Measurements from ENCODE around the gene ANO1. TPM values are rescaled to one million over a fixed set of nuclear protein-coding genes. Genes with fewer than 3 reads are reported as not detected.

ANO1 gene
- total RNA-seq, 6 experiments from 2014 or later: 32.1 to 292 (median 78.0) TPM

DNA sequence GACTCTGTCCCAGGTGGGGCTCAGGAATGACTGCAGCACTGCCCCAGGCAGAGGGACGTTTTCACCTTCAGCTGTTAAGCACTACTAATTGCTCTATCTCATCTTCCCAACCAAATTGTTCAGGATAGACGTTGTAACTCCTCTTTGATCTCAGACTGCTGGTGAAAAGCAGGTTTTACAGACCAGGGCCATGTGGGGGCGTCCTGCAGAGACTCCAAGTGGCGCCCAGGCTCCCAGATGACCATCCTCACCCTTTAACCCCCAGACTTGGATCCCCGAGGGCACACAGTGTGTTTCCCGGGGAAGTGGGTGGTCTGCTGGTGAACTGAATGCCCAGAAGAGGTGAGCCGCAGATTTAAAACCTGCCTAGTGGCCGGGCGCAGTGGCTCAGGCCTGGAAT lies 148.8 kb downstream of the ANO1 start:
- H3K27ac ChIP-seq: no peak overlapping the region
- ATAC-seq: no peak
- 0% methylated on average over 1 of the region's 9 CpGs for WGBS (ENCODE audit: insufficient coverage, low coverage, low lambda C conversion rate, missing lambda C conversion rate)

DNA sequence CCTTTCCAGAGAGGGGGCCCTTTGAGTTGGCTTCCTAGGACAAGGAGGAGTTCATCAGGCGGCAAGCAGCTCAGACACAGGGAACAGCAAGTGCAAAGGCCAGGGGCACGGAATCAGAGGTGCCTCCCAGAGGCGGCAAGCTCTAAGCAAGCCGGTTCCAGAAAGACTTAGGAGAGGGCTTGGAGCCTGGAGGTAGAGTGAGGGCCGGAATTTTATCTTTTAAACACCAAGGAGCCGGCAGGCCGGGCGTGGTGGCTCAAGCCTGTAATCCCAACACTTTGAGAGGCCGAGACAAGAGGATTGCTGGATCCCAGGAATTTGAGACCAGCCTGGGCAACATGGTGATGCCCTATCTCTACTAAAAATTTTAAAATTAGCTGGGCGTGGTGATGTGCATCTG lies 151.6 kb downstream of the ANO1 start:
- Histone ChIP-seq H3K4me1 (no peaks in the 10 kb centered on the region), H3K9me3 (no peaks in the 10 kb centered on the region), H3K4me3 (no peak overlapping the region), H3K36me3 (no peaks in the 10 kb centered on the region), H3K27ac (no peak overlapping the region), H3K27me3 (no peaks in the 10 kb centered on the region)
- TF ChIP-seq, protein P1, sequence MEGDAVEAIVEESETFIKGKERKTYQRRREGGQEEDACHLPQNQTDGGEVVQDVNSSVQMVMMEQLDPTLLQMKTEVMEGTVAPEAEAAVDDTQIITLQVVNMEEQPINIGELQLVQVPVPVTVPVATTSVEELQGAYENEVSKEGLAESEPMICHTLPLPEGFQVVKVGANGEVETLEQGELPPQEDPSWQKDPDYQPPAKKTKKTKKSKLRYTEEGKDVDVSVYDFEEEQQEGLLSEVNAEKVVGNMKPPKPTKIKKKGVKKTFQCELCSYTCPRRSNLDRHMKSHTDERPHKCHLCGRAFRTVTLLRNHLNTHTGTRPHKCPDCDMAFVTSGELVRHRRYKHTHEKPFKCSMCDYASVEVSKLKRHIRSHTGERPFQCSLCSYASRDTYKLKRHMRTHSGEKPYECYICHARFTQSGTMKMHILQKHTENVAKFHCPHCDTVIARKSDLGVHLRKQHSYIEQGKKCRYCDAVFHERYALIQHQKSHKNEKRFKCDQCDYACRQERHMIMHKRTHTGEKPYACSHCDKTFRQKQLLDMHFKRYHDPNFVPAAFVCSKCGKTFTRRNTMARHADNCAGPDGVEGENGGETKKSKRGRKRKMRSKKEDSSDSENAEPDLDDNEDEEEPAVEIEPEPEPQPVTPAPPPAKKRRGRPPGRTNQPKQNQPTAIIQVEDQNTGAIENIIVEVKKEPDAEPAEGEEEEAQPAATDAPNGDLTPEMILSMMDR (IDR thresholded peaks at IDR 0.05): no peak
- no peak for TF ChIP-seq POLR2A (IDR thresholded peaks at IDR 0.05)
- 79% methylated on average over 2 of the region's 10 CpGs for whole genome bisulfite sequencing (ENCODE audit: insufficient coverage, low coverage, low lambda C conversion rate, missing lambda C conversion rate)
- intact Hi-C loops (cut with DNase I): no loop called here
- ATAC-seq (no peak), DNase-seq (peak in 1 of 3 donors; percentile 28)

More for the DNA sequence above, 148.8 kb downstream of the ANO1 start:
- intact Hi-C loops (cut with DNase I): no loop called here
- DNase-seq: peak in 1 of 3 donors; percentile 29
- Histone ChIP-seq H3K4me3 (no peak overlapping the region), H3K36me3 (no peaks in the 10 kb centered on the region), H3K4me1 (no peaks in the 10 kb centered on the region), H3K9me3 (no peaks in the 10 kb centered on the region), H3K27me3 (no peaks in the 10 kb centered on the region)
- TF ChIP-seq, protein P1 (IDR thresholded peaks at IDR 0.05): peak in 1 of 4 donors; percentile 21
- no peak for TF ChIP-seq POLR2A (IDR thresholded peaks at IDR 0.05)

DNA sequence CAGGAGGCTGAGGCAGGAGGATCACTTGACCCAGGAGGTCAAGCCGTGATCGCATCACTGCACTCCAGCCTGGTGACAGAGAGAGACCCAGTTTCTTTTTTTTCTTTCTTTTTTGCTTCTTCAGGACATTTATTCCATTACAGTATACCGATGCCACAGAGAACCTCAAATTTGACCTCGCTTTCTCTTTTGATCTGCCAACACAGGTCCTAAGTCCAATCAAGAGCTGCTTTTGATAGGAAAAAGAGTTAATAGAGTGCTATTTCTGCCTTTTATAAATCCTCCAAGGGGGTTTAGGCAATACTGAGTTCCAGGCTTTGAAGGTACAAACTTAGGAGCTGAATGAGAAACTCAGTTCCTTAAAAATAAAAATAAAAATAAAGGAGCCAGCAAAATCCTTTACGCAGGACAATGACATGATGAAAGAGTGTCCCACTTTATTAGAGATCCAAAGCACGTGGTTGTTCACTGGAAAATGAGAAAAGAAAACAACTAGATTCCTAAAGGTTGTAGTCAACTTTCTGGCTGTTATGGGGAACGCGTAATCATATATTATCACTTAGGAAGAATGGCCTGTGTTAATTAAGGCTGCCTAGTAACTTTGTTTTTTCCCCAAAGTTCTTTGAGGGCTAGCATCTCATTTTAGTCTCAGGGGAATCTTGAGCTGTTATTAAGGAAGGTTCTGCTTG lies 152.2 kb downstream of the ANO1 start:
- no peaks in the 10 kb centered on the region for H3K27me3 ChIP-seq
- no peaks in the 10 kb centered on the region for H3K36me3 ChIP-seq
- no peaks in the 10 kb centered on the region for H3K4me1 ChIP-seq
- ATAC-seq (peak; percentile 39 to 73 (median 68)), DNase-seq (no peak)
- H3K9me3 ChIP-seq: no peaks in the 10 kb centered on the region
- H3K4me3 ChIP-seq: no peak overlapping the region
- H3K27ac ChIP-seq: peak overlapping the region in 1 of 3 donors; percentile 14
- TF ChIP-seq, protein P1 (IDR thresholded peaks at IDR 0.05): no peak
- no peak for TF ChIP-seq POLR2A (IDR thresholded peaks at IDR 0.05)
- intact Hi-C loops (cut with DNase I): no loop called here
- 33% methylated on average over 6 of the region's 8 CpGs for WGBS (ENCODE audit: insufficient coverage, low coverage, low lambda C conversion rate, missing lambda C conversion rate)

DNA sequence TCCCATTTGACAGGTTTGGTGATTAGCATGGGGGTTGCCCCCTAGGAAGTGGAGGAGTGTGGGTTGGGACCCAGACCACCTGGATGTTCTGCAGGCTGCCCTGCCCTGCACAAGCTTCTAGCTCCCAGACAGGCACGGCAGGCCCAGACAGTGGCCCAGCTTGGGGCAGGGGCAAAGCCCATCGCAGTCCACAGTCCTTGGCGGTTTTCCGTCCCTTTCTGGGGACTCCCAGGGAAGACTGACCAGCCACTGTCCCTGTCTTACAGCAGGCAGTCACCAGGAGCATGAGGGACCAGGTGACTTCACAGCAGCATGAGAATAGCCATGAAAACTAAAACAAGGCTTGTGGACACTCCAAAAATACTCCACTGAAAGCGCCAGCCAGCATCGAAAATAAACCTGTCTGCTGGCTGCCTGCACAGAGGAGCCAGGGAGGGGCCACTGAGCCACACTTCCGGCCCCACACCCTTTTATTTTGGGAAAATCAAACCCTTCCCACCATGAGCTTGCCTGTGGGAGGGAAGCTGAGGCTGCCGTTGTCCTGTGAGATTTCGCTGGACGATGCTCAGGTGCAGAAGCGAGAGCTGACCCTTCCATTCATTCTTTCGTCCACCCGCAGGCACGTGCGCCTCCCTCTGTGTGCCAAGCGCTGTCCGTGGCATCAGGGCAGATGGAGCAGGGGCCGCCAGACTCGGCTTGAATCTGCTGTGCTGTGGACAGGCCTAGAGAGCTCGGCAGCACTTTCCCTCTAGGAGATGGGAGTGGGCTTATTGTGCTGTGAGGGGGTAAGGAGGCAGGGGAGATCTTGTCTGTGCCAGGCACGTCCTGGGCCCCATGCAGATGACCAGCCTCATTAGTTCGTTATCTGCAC lies 153.0 kb downstream of the ANO1 start:
- DNase-seq (no peak), ATAC-seq (peak in 2 of 4 donors; percentile 15 to 24)
- no CpG with 5 or more reads among the region's 22 CpGs for WGBS (ENCODE audit: insufficient coverage, low coverage, low lambda C conversion rate, missing lambda C conversion rate)
- Histone ChIP-seq H3K27me3 (no peaks in the 10 kb centered on the region), H3K4me1 (no peaks in the 10 kb centered on the region), H3K36me3 (no peaks in the 10 kb centered on the region), H3K9me3 (no peaks in the 10 kb centered on the region), H3K27ac (no peak overlapping the region), H3K4me3 (no peak overlapping the region)
- intact Hi-C loops (cut with DNase I): no loop called here
- no peak for TF ChIP-seq POLR2A (IDR thresholded peaks at IDR 0.05)
- TF ChIP-seq, protein P1 (IDR thresholded peaks at IDR 0.05): no peak
